ENCODE data around the gene MACF1. TPM values are rescaled to one million over a fixed set of nuclear protein-coding genes. Genes with fewer than 3 reads are reported as not detected.
A peak's percentile ranks its signal among the peaks of the same experiment; 100 is the strongest.

MACF1 gene
- total RNA-seq, 1 experiment from 2014 or later: 265 TPM

DNA sequence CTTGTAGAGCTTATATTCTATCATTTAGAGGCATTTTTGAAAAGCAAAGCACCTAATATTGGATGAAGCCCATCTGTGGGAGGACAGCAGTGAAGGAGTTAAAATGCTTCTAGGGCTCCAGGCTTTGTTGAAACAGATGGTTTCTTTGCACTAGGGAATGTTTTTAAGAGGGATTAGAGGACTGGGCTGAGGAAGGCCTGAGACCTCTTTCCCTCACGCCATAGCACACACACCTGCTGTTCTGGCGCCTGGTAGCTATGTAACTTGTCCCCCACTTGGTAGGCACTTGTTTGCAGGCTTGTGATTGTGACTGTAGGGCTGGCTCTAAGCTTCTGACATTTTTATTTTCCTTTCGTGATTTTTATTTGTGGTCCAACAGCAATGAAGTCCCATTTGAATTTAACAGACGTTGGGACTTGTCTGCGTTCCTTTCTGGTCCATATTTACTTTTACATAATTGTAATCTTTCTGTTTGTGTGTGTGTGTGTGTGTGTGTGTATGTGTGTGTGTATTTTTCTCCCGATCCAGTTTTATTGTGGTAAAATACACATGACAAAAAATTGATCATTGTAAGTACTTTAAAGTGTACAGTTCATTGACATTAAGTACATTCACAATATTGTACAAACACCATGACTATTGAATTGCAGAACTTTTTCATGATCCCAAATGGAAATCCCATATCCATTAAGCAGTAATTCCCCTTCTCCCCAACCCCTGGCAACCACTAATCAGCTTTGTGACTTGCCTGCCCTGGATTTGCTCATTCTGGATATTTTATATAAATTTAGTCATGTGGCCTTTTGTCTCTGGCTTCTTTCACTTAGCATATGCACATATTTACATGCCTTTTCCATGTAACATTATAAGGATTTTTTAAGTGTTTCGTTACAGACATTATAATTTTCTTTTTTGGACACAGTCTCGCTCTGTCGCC is 33.5 kb upstream of the MACF1 start:
- intact Hi-C loops (cut with micrococcal nuclease; ENCODE audit: unreplicated experiment): no loop called here
- no peaks in the 10 kb centered on the region for H3K9me3 ChIP-seq (ENCODE audit: low read depth, low read length, poor library complexity, severe bottlenecking)
- no peaks in the 10 kb centered on the region for H3K27me3 ChIP-seq (replicated peaks; ENCODE audit: insufficient read depth, low read depth, low read length, poor library complexity)
- ChIA-PET POLR2A (ENCODE audit: low non-redundant PET) (no interaction called here), CTCF (interaction anchor here (0.6 to 1.3 kb wide), 3 partner anchors 20 to 24 kb away, joined by 3 to 4 read pairs (median 4); no protein-coding TSS in a partner anchor)
- H3K4me3 ChIP-seq (ENCODE audit: low read depth, low read length, poor library complexity, severe bottlenecking): no peak overlapping the region
- H3K36me3 ChIP-seq (ENCODE audit: insufficient read depth, low read length, poor library complexity, severe bottlenecking): no peaks in the 10 kb centered on the region
- peak overlapping the region; percentile 12 for H3K27ac ChIP-seq (ENCODE audit: low read depth, low read length, poor library complexity, severe bottlenecking)
- TF ChIP-seq, protein P1, sequence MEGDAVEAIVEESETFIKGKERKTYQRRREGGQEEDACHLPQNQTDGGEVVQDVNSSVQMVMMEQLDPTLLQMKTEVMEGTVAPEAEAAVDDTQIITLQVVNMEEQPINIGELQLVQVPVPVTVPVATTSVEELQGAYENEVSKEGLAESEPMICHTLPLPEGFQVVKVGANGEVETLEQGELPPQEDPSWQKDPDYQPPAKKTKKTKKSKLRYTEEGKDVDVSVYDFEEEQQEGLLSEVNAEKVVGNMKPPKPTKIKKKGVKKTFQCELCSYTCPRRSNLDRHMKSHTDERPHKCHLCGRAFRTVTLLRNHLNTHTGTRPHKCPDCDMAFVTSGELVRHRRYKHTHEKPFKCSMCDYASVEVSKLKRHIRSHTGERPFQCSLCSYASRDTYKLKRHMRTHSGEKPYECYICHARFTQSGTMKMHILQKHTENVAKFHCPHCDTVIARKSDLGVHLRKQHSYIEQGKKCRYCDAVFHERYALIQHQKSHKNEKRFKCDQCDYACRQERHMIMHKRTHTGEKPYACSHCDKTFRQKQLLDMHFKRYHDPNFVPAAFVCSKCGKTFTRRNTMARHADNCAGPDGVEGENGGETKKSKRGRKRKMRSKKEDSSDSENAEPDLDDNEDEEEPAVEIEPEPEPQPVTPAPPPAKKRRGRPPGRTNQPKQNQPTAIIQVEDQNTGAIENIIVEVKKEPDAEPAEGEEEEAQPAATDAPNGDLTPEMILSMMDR (conservative IDR thresholded peaks at IDR 0.05; ENCODE audit: low read depth, low read length): no peak
- TF ChIP-seq EZH2 (IDR thresholded peaks at IDR 0.05; ENCODE audit: borderline replicate concordance, low read depth, low read length, poor library complexity, severe bottlenecking): no peak
- peak; percentile 54 for DNase-seq (ENCODE audit: low spot score)
- BruUV-seq (replicated peaks): no TSS peak
- H3K4me1 ChIP-seq (ENCODE audit: insufficient read depth, low read length, poor library complexity, severe bottlenecking): peaks cover 35% of the 10 kb centered on the region

DNA sequence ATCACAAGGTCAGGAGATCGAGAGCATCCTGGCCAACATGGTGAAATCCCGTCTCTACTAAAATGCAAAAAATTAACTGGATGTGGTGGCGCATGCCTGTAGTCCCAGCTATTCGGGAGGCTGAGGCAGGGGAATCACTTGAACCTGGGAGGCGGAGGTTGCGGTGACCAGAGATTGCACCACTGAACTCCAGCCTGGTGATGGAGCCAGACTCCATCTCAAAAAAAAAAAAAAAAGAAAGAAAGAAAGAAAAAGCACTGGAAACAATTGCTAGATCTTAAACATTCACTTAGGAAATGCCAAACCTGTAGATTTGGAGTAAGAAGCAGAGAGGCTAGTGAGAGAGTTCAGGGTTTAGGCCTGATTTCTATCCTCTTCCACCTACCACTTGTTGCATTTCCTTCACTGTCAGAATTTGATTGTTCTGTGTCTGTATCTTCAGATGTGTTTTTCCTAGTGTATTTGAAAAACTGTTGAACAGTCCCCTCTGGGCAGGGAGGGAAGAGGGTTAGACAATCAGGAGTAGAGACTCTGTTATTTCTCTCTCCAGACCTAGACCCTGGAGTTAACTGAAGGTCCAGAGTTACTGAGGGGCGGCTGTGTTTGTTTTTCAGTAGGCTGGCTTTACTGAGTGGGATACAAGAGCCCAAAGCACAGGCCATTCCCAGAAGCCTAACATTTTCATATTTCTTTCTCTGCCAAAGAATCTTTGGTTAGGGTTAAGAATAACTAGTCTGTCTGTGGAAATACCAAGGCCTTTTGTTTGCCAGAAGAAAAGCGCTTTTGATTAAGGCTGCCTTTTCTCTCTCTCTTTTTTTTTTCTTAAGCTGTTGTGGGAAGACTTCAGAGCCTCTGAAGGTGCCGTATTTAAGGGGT is 31.1 kb upstream of the MACF1 start:
- H3K4me1 ChIP-seq (ENCODE audit: insufficient read depth, low read length, poor library complexity, severe bottlenecking): peaks cover 51% of the 10 kb centered on the region
- no peak for DNase-seq (ENCODE audit: low spot score)
- H3K4me3 ChIP-seq (ENCODE audit: low read depth, low read length, poor library complexity, severe bottlenecking): no peak overlapping the region
- CTCF ChIA-PET: no interaction called here
- peak overlapping the region; percentile 50 for H3K27ac ChIP-seq (ENCODE audit: low read depth, low read length, poor library complexity, severe bottlenecking)
- TF ChIP-seq EZH2 (IDR thresholded peaks at IDR 0.05; ENCODE audit: borderline replicate concordance, low read depth, low read length, poor library complexity, severe bottlenecking): no peak
- POLR2A ChIA-PET (ENCODE audit: low non-redundant PET): interaction anchor here (0.6 kb wide), 1 partner anchor 384 kb away, joined by 3 read pairs; no protein-coding TSS in a partner anchor
- no peaks in the 10 kb centered on the region for H3K27me3 ChIP-seq (replicated peaks; ENCODE audit: insufficient read depth, low read depth, low read length, poor library complexity)
- H3K36me3 ChIP-seq (ENCODE audit: insufficient read depth, low read length, poor library complexity, severe bottlenecking): no peaks in the 10 kb centered on the region
- H3K9me3 ChIP-seq (ENCODE audit: low read depth, low read length, poor library complexity, severe bottlenecking): no peaks in the 10 kb centered on the region
- intact Hi-C loops (cut with micrococcal nuclease; ENCODE audit: unreplicated experiment): no loop called here
- no TSS peak for BruUV-seq (replicated peaks)

DNA sequence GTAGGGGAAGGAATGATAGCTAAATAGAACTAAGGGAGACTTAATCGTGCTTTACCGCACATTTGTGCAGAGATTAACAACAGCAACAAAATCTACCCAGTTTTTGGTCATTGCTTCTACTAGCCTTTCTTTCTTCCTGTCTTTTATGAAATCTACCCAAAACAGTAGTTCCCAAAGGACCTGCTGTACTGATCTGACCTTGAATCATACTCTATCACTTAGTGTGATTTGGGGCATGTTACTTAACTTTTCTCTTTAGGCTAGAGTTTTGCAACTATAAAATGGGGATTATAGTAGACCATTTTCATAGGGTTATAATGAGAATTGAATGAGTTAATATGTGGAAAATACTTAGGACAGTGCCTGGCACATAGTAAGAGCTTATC is 30.5 kb upstream of the MACF1 start:
- no peaks in the 10 kb centered on the region for H3K9me3 ChIP-seq (ENCODE audit: low read depth, low read length, poor library complexity, severe bottlenecking)
- POLR2A ChIA-PET (ENCODE audit: low non-redundant PET): interaction anchor here (0.6 kb wide), 1 partner anchor 384 kb away, joined by 3 read pairs; no protein-coding TSS in a partner anchor
- DNase-seq (ENCODE audit: low spot score): no peak
- TF ChIP-seq EZH2 (IDR thresholded peaks at IDR 0.05; ENCODE audit: borderline replicate concordance, low read depth, low read length, poor library complexity, severe bottlenecking): no peak
- TF ChIP-seq, protein P1 (conservative IDR thresholded peaks at IDR 0.05; ENCODE audit: low read depth, low read length): no peak
- CTCF ChIA-PET: no interaction called here
- peaks cover 56% of the 10 kb centered on the region for H3K4me1 ChIP-seq (ENCODE audit: insufficient read depth, low read length, poor library complexity, severe bottlenecking)
- intact Hi-C loops (cut with micrococcal nuclease; ENCODE audit: unreplicated experiment): no loop called here
- H3K36me3 ChIP-seq (ENCODE audit: insufficient read depth, low read length, poor library complexity, severe bottlenecking): no peaks in the 10 kb centered on the region
- BruUV-seq (replicated peaks): no TSS peak
- H3K27me3 ChIP-seq (replicated peaks; ENCODE audit: insufficient read depth, low read depth, low read length, poor library complexity): no peaks in the 10 kb centered on the region
- no peak overlapping the region for H3K4me3 ChIP-seq (ENCODE audit: low read depth, low read length, poor library complexity, severe bottlenecking)
- H3K27ac ChIP-seq (ENCODE audit: low read depth, low read length, poor library complexity, severe bottlenecking): peak overlapping the region; percentile 50

All from A673 (cell line).